T-helper 1 cell treated with Interleukin-12 subunit alpha and Interleukin-12 subunit beta and Interleukin-4 antibody, amounts not matched to agents 30 ng/mL and 1 ng/mL, for 36 hours (primary cell): ENCODE data around the gene TMOD3. TPM values are rescaled to one million over a fixed set of nuclear protein-coding genes. Genes with fewer than 3 reads are reported as not detected.

Source experiments
- intact Hi-C: fragments of 100-400 bp; cut with micrococcal nuclease; formaldehyde crosslinking; loops from one replicate; pipeline ENCODE4 v1.15.1; 2024
- total RNA-seq: library from RNA; stranded (reverse); gene quantifications from 2 replicates; pipeline ENCODE4 v1.2.3, GENCODE V29; 2022

TMOD3 gene
- total RNA-seq, 1 donor from 2014 or later, result 63.9 TPM

GRCh38 chr15:51904421-51904820, 75.0 kb downstream of the TMOD3 start:
- intact Hi-C loops, result no loop called here

GRCh38 chr15:51904931-51905330, 75.5 kb downstream of the TMOD3 start:
- intact Hi-C loops, result no loop called here

DNA sequence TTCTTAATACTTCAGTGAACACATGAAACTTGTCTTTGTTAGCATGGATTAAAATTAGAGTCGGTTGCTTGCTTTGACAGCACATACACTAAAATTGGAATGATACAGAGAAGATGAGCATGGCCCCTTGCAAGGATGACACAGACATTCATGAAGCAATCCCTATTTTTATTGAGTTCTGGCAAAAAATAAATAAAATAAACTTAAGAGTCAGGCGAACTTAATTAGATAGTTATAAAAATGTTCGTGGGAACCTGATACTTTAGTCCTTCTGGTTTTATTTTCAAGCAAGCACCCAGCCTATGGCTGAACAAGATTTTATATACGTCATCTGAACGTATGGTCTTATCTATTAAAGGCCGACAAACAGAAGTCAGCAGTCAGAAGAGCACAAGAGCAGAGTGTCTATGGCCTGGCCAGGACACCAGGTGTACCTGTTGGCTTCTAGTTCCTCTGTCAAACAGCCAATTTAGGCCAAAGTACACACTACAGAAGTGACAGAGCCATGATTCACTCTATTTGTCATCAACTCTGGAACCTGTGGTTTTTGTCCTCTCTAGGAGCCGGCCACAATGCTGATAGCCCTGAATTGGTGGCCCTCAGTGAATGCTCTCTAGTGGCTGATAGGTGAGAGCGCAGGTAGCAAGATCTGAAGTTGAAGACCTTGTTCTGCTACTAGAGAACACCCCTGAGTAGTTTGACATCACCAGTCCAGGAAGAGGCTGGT, 77.8 kb downstream of the TMOD3 start:
- intact Hi-C loops, result no loop called here

- intact Hi-C loops, result no loop called here
These were observed 78.9 kb downstream of the TMOD3 start for GRCh38 chr15:51908316-51908715.

DNA sequence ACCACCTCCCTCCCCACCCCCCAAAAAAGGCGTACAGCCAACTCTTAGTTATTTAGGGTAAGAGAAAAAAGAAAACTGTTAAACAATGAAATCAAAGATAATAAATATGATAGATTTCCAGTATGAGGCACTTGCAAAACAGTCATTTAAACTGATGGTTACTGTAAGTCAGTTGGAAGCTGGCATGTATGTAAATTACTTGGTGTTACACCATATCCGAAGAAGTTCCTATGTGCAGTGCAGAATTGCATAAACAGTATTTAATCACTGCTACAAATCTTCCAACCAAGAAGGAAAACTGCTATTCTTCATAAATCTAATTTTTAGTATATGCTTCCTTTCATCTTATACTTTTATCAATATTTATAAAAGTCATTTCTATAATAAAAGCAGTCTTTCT, 80.1 kb downstream of the TMOD3 start:
- intact Hi-C loops, result no loop called here

DNA sequence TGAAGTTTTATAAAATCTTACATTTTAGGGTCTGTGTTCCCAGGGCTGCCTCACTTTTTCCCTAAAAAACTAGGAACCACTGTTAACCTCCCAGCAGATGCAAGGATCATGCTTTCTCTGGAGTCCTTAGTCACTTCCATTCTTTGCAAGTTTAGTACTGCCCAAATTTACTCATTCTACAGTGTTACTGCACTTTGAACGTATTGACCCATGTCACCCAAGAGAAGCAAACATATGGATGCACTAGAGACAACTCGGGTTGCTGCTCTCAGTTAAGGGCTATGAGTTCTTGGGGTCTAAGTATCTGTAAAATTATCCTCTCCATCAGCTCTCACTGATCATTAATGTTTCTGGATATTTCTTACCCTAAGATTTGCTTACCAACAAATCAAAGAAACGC, 83.1 kb downstream of the TMOD3 start:
- intact Hi-C loops, result no loop called here

DNA sequence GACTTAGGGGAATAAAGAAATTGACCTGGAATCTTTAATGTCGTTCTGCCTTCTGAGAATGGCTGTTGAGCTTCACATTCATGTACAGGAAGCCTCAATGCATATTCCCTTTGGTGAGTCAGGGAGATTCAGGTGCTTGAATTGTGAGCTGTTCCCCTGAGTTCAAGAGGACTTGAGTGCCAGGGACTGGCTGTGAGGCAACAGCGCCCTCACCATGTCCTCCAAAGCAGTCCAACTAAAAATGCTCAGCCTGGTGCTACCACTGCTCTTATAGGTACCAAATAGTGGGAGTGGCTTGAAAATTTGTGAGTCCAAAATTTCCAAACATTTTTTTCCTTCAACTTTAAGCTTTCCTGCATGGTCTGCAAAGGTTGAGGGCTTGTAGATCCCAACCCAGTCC, 88.0 kb downstream of the TMOD3 start:
- intact Hi-C loops, result no loop called here

DNA sequence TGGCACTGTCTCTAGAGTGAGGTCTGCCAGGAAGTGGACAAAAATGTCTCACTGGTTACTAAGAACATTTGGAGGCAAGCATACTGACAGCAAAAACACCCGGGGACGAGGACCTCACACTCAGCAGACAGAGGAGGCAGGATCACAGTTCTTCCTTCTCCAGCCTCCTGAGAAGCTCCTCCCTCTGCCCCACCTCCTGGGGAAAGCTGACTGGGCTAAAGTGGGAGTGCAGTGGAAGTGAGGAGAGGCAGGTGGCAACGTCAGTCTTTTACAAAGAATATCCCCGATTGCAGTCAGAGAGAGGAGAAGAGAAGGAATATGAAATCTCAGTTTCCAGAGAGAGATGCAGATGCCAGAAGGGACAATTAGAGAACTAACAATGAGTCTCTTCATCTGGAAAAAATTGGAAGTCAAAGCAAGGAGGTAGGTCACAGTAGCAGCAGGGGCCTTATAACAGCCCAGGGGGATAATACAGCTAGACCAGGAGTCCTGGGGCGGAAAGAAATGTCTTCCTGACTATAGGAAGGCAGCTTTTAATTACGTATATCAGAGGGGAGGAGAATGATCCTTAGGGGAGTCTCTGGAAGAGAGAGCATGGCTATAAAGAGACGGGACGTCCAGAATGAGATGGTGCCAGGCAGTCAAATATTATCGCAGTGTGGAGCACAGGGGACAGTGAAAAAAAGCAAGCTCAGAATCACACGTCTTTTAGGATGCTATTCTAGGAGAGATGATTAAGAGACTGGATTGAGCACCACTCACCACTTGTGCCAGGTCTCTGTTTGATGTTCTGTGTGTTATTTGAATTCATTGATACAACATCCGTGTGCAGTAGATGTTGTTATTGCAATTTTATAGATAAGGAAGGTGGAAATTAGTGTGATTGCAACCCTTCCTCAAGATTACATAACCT, 95.0 kb downstream of the TMOD3 start:
- intact Hi-C loops, result no loop called here

DNA sequence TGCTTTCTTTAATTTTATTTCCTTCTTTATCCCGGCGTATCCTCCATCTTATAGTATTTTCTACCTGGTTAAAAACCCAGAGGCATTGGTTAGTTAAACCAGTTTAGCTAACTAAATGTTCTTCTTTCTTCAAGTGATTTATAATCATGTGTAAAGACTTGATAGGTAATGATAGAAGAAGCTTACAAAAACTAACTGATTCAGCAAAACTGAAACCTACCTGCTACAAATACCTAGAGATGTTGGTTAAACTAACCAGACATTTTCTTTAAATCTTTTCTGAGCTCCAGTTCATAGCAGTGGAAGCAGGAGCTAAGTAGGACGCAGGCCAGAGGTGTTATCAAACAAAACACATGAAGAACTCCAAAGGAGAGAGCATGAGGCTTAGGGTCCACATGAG, 97.4 kb downstream of the TMOD3 start:
- intact Hi-C loops, result no loop called here

DNA sequence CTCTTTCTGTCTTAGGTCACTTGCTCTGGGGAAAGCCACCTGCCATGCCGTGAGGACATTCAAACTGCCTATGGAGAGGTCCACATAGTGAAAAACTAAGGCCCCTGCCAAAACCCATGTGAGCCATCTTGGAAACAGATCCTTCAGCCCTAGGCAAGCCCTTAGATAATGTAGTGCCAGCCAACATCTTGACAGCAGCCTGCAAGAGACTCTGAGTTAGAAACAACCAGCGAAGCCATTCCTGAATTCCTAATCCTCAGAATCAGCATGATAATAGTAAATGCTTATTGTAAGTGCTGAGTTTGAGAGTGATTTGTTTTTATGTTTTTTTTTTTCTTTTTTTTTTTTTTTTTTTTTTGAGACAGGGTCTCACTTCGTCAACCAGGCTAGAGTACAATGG, 101.6 kb downstream of the TMOD3 start:
- intact Hi-C loops, result no loop called here

- intact Hi-C loops, result no loop called here
These were observed 102.2 kb downstream of the TMOD3 start for GRCh38 chr15:51931638-51932037.

DNA sequence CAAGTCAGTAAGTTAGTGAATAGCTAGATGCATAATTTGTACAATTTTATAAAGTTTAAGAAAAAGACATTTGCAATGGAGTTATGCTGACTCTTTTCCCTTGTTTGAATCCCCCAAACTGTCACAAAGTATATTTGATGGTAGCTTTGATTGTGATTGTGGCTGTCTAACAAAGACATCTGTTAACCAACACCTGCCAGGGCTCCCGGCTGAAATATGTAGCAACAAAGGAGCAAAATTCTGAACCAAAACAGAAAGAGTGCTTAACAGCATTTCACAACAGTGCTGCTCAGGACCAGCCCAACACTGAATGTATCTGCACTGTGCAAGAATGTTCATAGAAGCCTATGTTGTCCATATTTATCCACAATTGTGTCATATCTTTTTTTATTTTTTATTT, 102.7 kb downstream of the TMOD3 start:
- intact Hi-C loops, result no loop called here

DNA sequence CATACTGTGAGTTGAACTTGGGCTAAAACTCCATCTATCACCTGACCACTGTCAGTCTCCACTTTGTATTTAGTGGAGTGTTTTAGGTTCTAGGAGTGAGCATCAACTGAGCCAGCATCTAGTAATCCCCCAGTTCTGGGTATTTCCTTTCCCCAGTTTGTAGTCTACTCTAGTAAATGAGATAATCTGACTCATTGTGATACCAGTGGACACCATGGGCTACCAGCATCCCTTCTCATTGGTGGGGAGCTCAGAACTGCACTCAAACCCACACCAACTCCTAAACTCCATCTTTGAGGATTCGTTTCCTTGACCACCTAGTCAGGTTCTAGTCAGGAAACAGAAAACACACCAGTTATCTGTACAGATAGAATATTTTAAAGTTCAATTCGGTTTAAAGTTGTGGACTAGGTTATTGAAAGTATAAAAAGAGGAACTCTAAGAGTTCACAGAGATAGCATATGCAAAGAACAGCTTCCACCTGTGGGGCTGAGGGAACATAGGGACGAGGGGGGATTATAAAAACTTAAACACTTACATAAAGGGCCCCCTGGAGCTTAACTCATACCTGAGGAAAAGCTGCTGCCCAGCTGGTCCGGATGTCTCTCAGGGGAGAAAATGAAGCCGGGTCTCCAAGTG, 106.1 kb downstream of the TMOD3 start:
- intact Hi-C loops, result no loop called here

GRCh38 chr15:51936105-51936478, 106.6 kb downstream of the TMOD3 start:
- intact Hi-C loops, result no loop called here

DNA sequence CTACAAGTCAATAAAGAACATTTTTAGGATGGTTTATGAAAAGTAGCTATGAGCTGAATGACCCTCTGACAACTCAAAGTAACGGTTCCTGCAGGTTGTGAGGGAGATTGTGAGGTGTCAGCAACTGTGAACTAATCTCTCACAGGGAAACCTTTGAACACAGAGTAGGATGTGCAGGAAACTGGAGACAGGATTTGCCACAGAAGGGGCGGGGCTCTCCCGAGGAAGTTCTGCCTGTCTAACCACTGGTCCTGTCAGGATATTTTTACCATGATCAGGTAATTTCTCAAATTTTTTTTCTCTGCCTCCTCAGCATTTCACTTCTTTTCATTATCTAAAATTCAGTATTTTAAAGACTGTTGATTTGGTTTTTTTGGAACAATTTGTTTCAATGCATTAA, 108.8 kb downstream of the TMOD3 start:
- intact Hi-C loops, result no loop called here

GRCh38 chr15:51939216-51939615, 109.8 kb downstream of the TMOD3 start:
- intact Hi-C loops, result no loop called here

GRCh38 chr15:51947124-51947523, 117.7 kb downstream of the TMOD3 start:
- intact Hi-C loops, result no loop called here

DNA sequence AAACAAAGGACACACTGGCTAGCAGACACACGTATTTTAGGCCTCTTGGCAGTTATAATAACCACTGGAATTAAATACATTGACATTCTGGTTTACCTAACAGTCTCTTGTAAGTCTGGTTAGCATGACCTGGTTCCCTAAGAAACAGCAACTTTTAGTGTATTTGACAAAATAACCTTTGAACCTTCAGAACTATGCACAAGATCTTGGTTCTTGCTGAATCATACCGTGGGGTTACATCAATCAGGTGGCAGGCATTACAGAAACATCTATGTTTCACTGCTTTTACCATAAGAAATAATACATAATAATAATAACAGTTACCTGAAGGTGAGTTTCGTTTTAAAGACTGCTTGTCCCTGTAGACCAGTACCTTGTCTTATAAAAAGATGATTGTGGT, 123.4 kb downstream of the TMOD3 start:
- intact Hi-C loops, result no loop called here

DNA sequence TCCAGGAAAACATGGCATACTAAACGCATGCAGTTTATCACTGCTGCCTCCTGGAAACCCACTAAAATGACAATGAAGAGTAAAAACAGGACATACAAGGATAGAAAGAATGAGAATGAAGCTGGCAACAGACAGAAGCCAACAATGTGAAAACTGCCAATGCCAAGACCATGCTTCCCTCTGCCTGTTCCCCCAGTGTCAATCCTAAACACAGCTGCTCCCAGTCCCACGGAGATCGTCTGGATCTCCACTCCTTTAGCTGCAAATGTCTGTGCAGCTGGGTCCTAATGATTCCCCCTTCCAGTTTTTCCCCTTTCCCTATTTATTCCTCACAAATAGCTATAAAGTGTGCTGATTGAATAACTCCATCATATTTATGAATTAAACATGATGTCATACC, 126.1 kb downstream of the TMOD3 start:
- intact Hi-C loops, result no loop called here
